H1 (cell line): ENCODE results near the gene COA5. TPM values are rescaled to one million over a fixed set of nuclear protein-coding genes. Genes with fewer than 3 reads are reported as not detected.

Experiments
- CTCF ChIA-PET: fragments of 300-600 bp; sonication (Branson Sonifier 250); formaldehyde crosslinking; loops from one replicate; lab custom pipeline; 2021; ENCODE audit not compliant: partially characterized antibody; lab: Charles Lee
- POLR2A ChIA-PET: fragments of 300-600 bp; sonication (Branson Sonifier 250); formaldehyde crosslinking; loops from one replicate; lab custom pipeline; 2021; ENCODE audit warnings: inconsistent platforms; ENCODE audit not compliant: partially characterized antibody; lab: Charles Lee
- DNase-seq, 2 experiments: peaks; one replicate each; pipeline versions ENCODE4 v3.0.0 to v3.0.0-alpha.2; 2010 to 2022; ENCODE audit warnings: low spot score in 2 of 2, low read depth in 1 of 2, mixed read lengths in 1 of 2
- FAIRE-seq: peaks from 2 replicates; lab custom pipeline; 2011; peaks lifted over from hg19 to GRCh38; lab: Jason Lieb, UNC
- H2AFZ ChIP-seq: 2 replicates; pipeline ENCODE4 v1.8.1; 2012; ENCODE audit warnings: low read length, inconsistent platforms
- H2AK5ac ChIP-seq: 2 replicates; pipeline ENCODE4 v1.6.1; 2013; ENCODE audit warnings: low read depth, low read length
- H2BK120ac ChIP-seq: replicated peaks from 2 replicates; pipeline ENCODE3; 2013; ENCODE audit warnings: low read depth, low read length, inconsistent platforms
- H2BK12ac ChIP-seq: 2 replicates; pipeline ENCODE4 v1.6.1; 2013; ENCODE audit warnings: low read depth, low read length
- H2BK15ac ChIP-seq: 2 replicates; pipeline ENCODE4 v1.6.1; 2013; ENCODE audit warnings: low read length
- H2BK20ac ChIP-seq: 2 replicates; pipeline ENCODE4 v1.6.1; 2013; ENCODE audit warnings: low read length
- H2BK5ac ChIP-seq: 2 replicates; pipeline ENCODE4 v1.6.1; 2013; ENCODE audit warnings: low read depth, low read length
- H3K14ac ChIP-seq: 2 replicates; pipeline ENCODE4 v1.6.1; 2013; ENCODE audit warnings: inconsistent platforms; ENCODE audit not compliant: insufficient read length
- H3K18ac ChIP-seq: 2 replicates; pipeline ENCODE4 v1.6.1; 2013; ENCODE audit warnings: low read length; ENCODE audit errors: extremely low read depth
- H3K23ac ChIP-seq: 2 replicates; pipeline ENCODE4 v1.6.1; 2013; ENCODE audit warnings: inconsistent platforms; ENCODE audit not compliant: insufficient read length
- H3K23me2 ChIP-seq: 2 replicates; pipeline ENCODE4 v1.6.1; 2013; ENCODE audit warnings: low read depth, low read length
- H3K27ac ChIP-seq: 2 replicates; pipeline ENCODE4 v1.6.1; 2011; ENCODE audit warnings: low read depth, low read length, inconsistent platforms
- H3K27me3 ChIP-seq, 4 experiments: replicated peaks in 1 of 4; 1 replicate in 1 of 4; 2 replicates in 3 of 4; pipeline versions ENCODE4 v1.6.1 to v1.8.1; 2011 to 2013; ENCODE audit warnings: low read length in 3 of 4, mild to moderate bottlenecking in 3 of 4, inconsistent platforms in 2 of 4, mixed read lengths in 2 of 4, moderate library complexity in 1 of 4; ENCODE audit not compliant: control insufficient read depth in 3 of 4, insufficient read depth in 3 of 4; ENCODE audit errors: extremely low read depth in 1 of 4
- H3K36me3 ChIP-seq, 4 experiments: 2 replicates each; pipeline versions ENCODE4 v1.6.1 to v1.8.1; 2011 to 2013; ENCODE audit warnings: mild to moderate bottlenecking in 4 of 4, low read length in 3 of 4, moderate library complexity in 2 of 4, control low read depth in 1 of 4, inconsistent platforms in 1 of 4; ENCODE audit not compliant: insufficient read depth in 4 of 4, control insufficient read depth in 2 of 4
- H3K4ac ChIP-seq: replicated peaks from 2 replicates; pipeline ENCODE3; 2013; ENCODE audit warnings: low read length, low read depth, mixed read lengths, inconsistent platforms; ENCODE audit not compliant: insufficient read length
- H3K4me1 ChIP-seq, 4 experiments: replicated peaks in 1 of 4; 1 replicate in 1 of 4; 2 replicates in 3 of 4; pipeline versions ENCODE4 v1.6.1 to v1.8.1; 2011 to 2013; ENCODE audit warnings: low read length in 3 of 4, inconsistent platforms in 2 of 4, mixed read lengths in 1 of 4; ENCODE audit not compliant: insufficient read depth in 4 of 4, control insufficient read depth in 3 of 4
- H3K4me2 ChIP-seq, 2 experiments: 2 replicates each; pipeline versions ENCODE4 v1.6.1 to v1.8.1; 2011 to 2013; ENCODE audit warnings: low read depth in 2 of 2, low read length in 2 of 2, control low read depth in 1 of 2, inconsistent platforms in 1 of 2, mild to moderate bottlenecking in 1 of 2; ENCODE audit not compliant: insufficient read depth in 1 of 2
- H3K4me3 ChIP-seq, 4 experiments: fragments of 200-600, 300-600 bp in 1 of 4; sonication (generic), shearing (Covaris generic), sonication (Bioruptor Twin) in 1 of 4; 2 replicates each; pipeline versions ENCODE4 v1.5.1 to v1.8.1; 2011 to 2016; ENCODE audit warnings: low read length in 4 of 4, low read depth in 3 of 4, control low read depth in 2 of 4, inconsistent platforms in 2 of 4, mild to moderate bottlenecking in 2 of 4, mixed read lengths in 1 of 4, moderate library complexity in 1 of 4; ENCODE audit not compliant: insufficient read depth in 2 of 4; ENCODE audit errors: extremely low read depth in 1 of 4
- H3K56ac ChIP-seq: replicated peaks from 2 replicates; pipeline ENCODE3; 2013; ENCODE audit warnings: low read depth, mild to moderate bottlenecking, mixed read lengths, low read length, inconsistent platforms; ENCODE audit not compliant: insufficient read length
- H3K79me1 ChIP-seq: 2 replicates; pipeline ENCODE4 v1.6.1; 2013; ENCODE audit warnings: low read depth, low read length, control low read depth
- H3K79me2 ChIP-seq, 2 experiments: 2 replicates each; pipeline versions ENCODE4 v1.6.1 to v1.8.1; 2012 to 2013; ENCODE audit warnings: low read length in 2 of 2, mild to moderate bottlenecking in 2 of 2, inconsistent platforms in 1 of 2; ENCODE audit not compliant: insufficient read depth in 2 of 2, control insufficient read depth in 1 of 2
- H3K9ac ChIP-seq, 4 experiments: replicated peaks in 1 of 4; 1 replicate in 1 of 4; 2 replicates in 3 of 4; pipeline versions ENCODE4 v1.6.1 to v1.8.1; 2011 to 2013; ENCODE audit warnings: low read depth in 3 of 4, low read length in 3 of 4, control low read depth in 2 of 4, mild to moderate bottlenecking in 2 of 4, moderate library complexity in 2 of 4, inconsistent platforms in 1 of 4; ENCODE audit errors: extremely low read depth in 1 of 4
- H3K9me3 ChIP-seq, 2 experiments: 2 replicates each; pipeline versions ENCODE4 v1.6.1 to v1.8.1; 2012 to 2013; ENCODE audit warnings: mild to moderate bottlenecking in 2 of 2, moderate library complexity in 2 of 2, control low read depth in 1 of 2, inconsistent platforms in 1 of 2, low read depth in 1 of 2, low read length in 1 of 2, mixed read lengths in 1 of 2; ENCODE audit not compliant: insufficient read depth in 2 of 2
- H4K20me1 ChIP-seq, 2 experiments: replicated peaks in 1 of 2; 2 replicates each; pipeline versions ENCODE3 to v1.8.1; 2011 to 2013; ENCODE audit warnings: inconsistent platforms in 2 of 2, low read length in 2 of 2, mild to moderate bottlenecking in 1 of 2; ENCODE audit not compliant: insufficient read depth in 2 of 2, control insufficient read depth in 1 of 2
- H4K5ac ChIP-seq: 2 replicates; pipeline ENCODE4 v1.6.1; 2013; ENCODE audit warnings: low read length, low read depth, mixed read lengths, inconsistent platforms; ENCODE audit not compliant: insufficient read length
- H4K8ac ChIP-seq: 2 replicates; pipeline ENCODE4 v1.8.0; 2013; ENCODE audit warnings: mild to moderate bottlenecking, moderate library complexity, low read length, inconsistent platforms; ENCODE audit not compliant: insufficient read depth; ENCODE audit errors: extremely low read depth
- H4K91ac ChIP-seq: replicated peaks from 2 replicates; pipeline ENCODE3; 2013; ENCODE audit warnings: low read length, mixed read lengths, inconsistent platforms; ENCODE audit not compliant: insufficient read length
- ASH2L ChIP-seq: fragments of 200-600, 300-600 bp; sonication (generic); IDR thresholded peaks from one replicate; pipeline ENCODE4 v1.7.1; 2017; ENCODE audit warnings: low read length
- CBX5 ChIP-seq: fragments of 300-800, 300-1000 bp; sonication (generic); IDR thresholded peaks from 2 replicates; pipeline ENCODE4 v1.7.1; 2016; ENCODE audit warnings: antibody characterized with exemption, low read length, low read depth
- E2F6 ChIP-seq: IDR thresholded peaks from 2 replicates; pipeline ENCODE4 v1.6.1; 2012; ENCODE audit warnings: inconsistent platforms
- SIRT6 ChIP-seq: IDR thresholded peaks from one replicate; pipeline ENCODE4 v1.7.1; 2012; ENCODE audit warnings: low read length, inconsistent platforms
- YY1 ChIP-seq: IDR thresholded peaks from 2 replicates; pipeline ENCODE4 v1.6.1; 2011; ENCODE audit warnings: low read depth, mild to moderate bottlenecking, low read length
- WGBS, 2 experiments: shearing (Covaris generic) in 1 of 2; methylation state at CpG; one replicate each; pipeline versions ENCODE4 v1.1.6 to v1.1.7; 2013 to 2015; ENCODE audit warnings: low lambda C conversion rate in 2 of 2, mixed read lengths in 2 of 2, inconsistent platforms in 1 of 2, low coverage in 1 of 2, missing lambda C conversion rate in 1 of 2; ENCODE audit not compliant: insufficient replicate concordance in 2 of 2, insufficient coverage in 1 of 2, insufficient read length in 1 of 2; ENCODE audit errors: extremely low coverage in 1 of 2, missing lambda C conversion rate in 1 of 2; 5-methylcytosine and 5-hydroxymethylcytosine counted together
- polyA plus RNA-seq, 7 experiments: library from polyadenylated mRNA; depleted of rRNA in 3 of 7; stranded (reverse) in 5 of 7; unstranded in 2 of 7; fragments of >200 nt in 5 of 7; fragments of 200-250 nt in 2 of 7; gene quantifications; 1 replicate in 5 of 7; 2 replicates in 1 of 7; 4 replicates in 1 of 7; pipeline versions ENCODE4 v1.2.1 to v1.2.3, GENCODE V29; 2011 to 2013; ENCODE audit warnings: missing spikeins in 2 of 7, mixed read lengths in 2 of 7
- total RNA-seq: library from RNA; stranded (reverse); fragmentation: NEBNext Ultra II Directional; extraction: Animal tissue kit (Norgen Biotek cat#: 25700); gene quantifications from 2 replicates; pipeline ENCODE4 v1.2.1, GENCODE V29; 2021

COA5 gene
- total and polyA plus RNA-seq, 2 of the 8 experiments (the other 6 are each of a cell fraction or from before 2014, with no cell fraction given), result 20.3 to 24.7 TPM

GRCh38 chr2:98637401-98638147 lies 29.3 kb upstream of the COA5 start:
- Histone ChIP-seq H3K56ac (no peak overlapping the region), H3K4me2 (no peak overlapping the region), H3K9ac (no peak overlapping the region), H4K20me1 (no peaks in the 10 kb centered on the region), H3K9me3 (no peaks in the 10 kb centered on the region), H2BK20ac (no peak overlapping the region), H4K91ac (no peak overlapping the region), H3K4me1 (peaks cover 0 to 7% (median 1%) of the 10 kb centered on the region in 4 experiments; a peak in 3 of 7 replicates), H3K36me3 (no peaks in the 10 kb centered on the region), H3K79me2 (no peaks in the 10 kb centered on the region), H3K14ac (no peak overlapping the region), H3K4ac (no peak overlapping the region), H4K8ac (no peak overlapping the region), H3K18ac (no peak overlapping the region), H2BK12ac (no peak overlapping the region), H3K79me1 (no peaks in the 10 kb centered on the region), H3K4me3 (no peak overlapping the region), H2BK5ac (no peak overlapping the region), H3K23me2 (no peaks in the 10 kb centered on the region), H2BK15ac (no peak overlapping the region), H2BK120ac (no peak overlapping the region), H3K27ac (no peak overlapping the region), H4K5ac (no peak overlapping the region), H3K27me3 (no peaks in the 10 kb centered on the region; a peak in 1 of 7 replicates), H2AFZ (no peak overlapping the region), H2AK5ac (no peak overlapping the region), H3K23ac (no peak overlapping the region)
- POLR2A ChIA-PET, result no interaction called here
- FAIRE-seq (no peak), DNase-seq (no peak)
- CTCF ChIA-PET, result no interaction called here
- WGBS, 2 experiments, result 86% methylated on average over 10 of the region's 10 CpGs; no CpG with 5 or more reads in 1 of the 2 experiments
- TF ChIP-seq SIRT6, result no peak
- TF ChIP-seq ASH2L, result no peak
- TF ChIP-seq E2F6, result no peak
- no peak for TF ChIP-seq CBX5
- no peak for TF ChIP-seq YY1
